Measurements from ENCODE around the gene TECR.

DNA sequence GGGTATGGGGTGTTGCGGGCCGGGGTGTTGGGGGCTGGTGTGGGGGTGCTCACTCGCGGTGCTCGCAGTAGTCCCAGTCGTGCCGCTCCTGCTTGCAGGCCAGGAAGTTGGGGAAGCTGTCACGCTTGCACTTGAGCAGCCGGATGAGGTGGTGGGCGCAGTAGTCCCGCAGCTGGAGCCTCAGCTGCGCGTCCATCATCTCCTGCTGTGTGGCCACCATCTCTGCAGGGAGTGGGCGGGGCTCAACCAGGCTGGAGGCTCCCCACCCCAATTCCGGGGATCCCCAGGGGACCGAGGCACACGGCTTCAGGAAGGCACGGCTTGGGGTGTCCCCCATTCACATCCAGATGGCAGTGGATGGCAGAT, 37.3 kb downstream of the TECR start:
- no peak for TF ChIP-seq RAD21 (IDR thresholded peaks at IDR 0.05; ENCODE audit: low read length)
- no peak for TF ChIP-seq MXI1 (IDR thresholded peaks at IDR 0.05; ENCODE audit: borderline replicate concordance, low read depth, low read length)

All from IMR-90 (cell line).